H1 (cell line): Measurements from ENCODE around the gene CGNL1. TPM values are rescaled to one million over a fixed set of nuclear protein-coding genes. Genes with fewer than 3 reads are reported as not detected.

Experiments used
- ASH2L ChIP-seq: fragments of 200-600, 300-600 bp; sonication (generic); IDR thresholded peaks from one replicate; pipeline ENCODE4 v1.7.1; 2017; ENCODE audit warnings: low read length
- EP300 ChIP-seq, 2 experiments: IDR thresholded peaks; 1 replicate in 1 of 2; 2 replicates in 1 of 2; pipeline ENCODE4 v1.6.1; 2011 to 2012; ENCODE audit warnings: low read depth in 2 of 2, low read length in 2 of 2, mild to moderate bottlenecking in 2 of 2, borderline replicate concordance in 1 of 2, inconsistent platforms in 1 of 2, moderate library complexity in 1 of 2
- JUN ChIP-seq: IDR thresholded peaks from 2 replicates; pipeline ENCODE4 v1.6.1; 2011; ENCODE audit warnings: low read depth, mild to moderate bottlenecking, improper control_type of control experiment, low read length
- JUND ChIP-seq: IDR thresholded peaks from 2 replicates; pipeline ENCODE4 v1.6.1; 2011; ENCODE audit warnings: mild to moderate bottlenecking, improper control_type of control experiment, low read length
- RBBP5 ChIP-seq: IDR thresholded peaks from 2 replicates; pipeline ENCODE4 v1.7.1; 2012; ENCODE audit warnings: low read depth, mild to moderate bottlenecking, inconsistent platforms, low read length, moderate library complexity, borderline replicate concordance
- SRF ChIP-seq: IDR thresholded peaks from 2 replicates; pipeline ENCODE4 v1.6.1; 2011; ENCODE audit warnings: mild to moderate bottlenecking, low read depth, low read length, moderate library complexity
- polyA plus RNA-seq, 7 experiments: library from polyadenylated mRNA; depleted of rRNA in 3 of 7; stranded (reverse) in 5 of 7; unstranded in 2 of 7; fragments of >200 nt in 5 of 7; fragments of 200-250 nt in 2 of 7; gene quantifications; 1 replicate in 5 of 7; 2 replicates in 1 of 7; 4 replicates in 1 of 7; pipeline versions ENCODE4 v1.2.1 to v1.2.3, GENCODE V29; 2011 to 2013; ENCODE audit warnings: missing spikeins in 2 of 7, mixed read lengths in 2 of 7
- total RNA-seq: library from RNA; stranded (reverse); fragmentation: NEBNext Ultra II Directional; extraction: Animal tissue kit (Norgen Biotek cat#: 25700); gene quantifications from 2 replicates; pipeline ENCODE4 v1.2.1, GENCODE V29; 2021
- TF ChIP-seq, protein P1 (sequence below): IDR thresholded peaks from 2 replicates; pipeline ENCODE4 v1.6.1; 2011; ENCODE audit warnings: low read depth, mild to moderate bottlenecking, low read length; ENCODE audit not compliant: insufficient read depth

CGNL1 gene
- total and polyA plus RNA-seq, 2 of the 8 experiments (the other 6 are each of a cell fraction or from before 2014, with no cell fraction given): 21.8 to 75.6 TPM

DNA sequence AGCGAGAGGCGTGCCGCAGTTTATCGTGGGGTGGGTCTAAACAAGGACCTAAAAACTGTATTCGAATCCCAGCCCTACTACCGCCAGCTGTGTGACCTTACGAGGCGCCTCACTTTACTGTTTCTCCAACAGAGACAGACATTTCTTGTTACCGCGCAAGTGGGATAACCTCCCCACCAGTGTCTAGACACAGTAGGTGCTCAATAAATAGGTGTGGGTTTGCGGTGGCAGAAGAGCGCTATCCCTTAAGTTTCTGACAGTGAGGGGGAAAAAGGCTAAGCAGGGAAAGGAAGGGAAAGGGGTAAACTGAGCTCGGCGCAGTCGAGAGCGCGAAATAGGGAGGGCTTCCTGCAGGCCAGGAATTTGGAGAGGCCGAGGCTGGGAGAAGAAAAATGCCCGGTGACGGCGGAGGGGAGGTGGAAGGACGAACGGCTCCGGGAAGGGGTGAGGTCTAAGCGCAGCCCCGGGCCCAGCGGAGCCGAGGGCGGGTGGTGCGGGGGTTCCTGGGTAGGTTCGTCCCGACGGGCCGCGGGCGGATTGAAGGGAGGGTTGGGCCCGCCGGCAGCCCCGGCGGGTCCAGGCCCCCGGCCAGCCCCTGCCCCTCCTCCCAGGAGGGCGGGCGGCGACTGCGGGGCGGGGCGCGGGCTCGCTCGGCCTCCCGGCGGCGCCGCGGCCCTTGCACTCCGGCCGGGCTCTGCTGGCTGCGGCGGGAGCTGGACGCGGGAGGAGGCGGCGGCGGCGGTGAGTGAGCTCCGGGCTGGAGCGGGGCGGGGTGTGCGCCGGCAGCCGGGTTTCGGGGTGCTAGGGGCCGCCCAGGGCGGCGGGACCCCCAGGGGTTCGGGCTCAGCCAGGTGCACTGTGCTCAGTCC, at the start of gene CGNL1 (continued):
- TF ChIP-seq, protein P1, sequence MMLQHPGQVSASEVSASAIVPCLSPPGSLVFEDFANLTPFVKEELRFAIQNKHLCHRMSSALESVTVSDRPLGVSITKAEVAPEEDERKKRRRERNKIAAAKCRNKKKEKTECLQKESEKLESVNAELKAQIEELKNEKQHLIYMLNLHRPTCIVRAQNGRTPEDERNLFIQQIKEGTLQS: no peak
- TF ChIP-seq JUND (no peak), RBBP5 (peak; percentile 89; the same call in 1 of the 2 replicates), EP300 (IDR thresholded peaks at IDR 0.05; ENCODE audit: borderline replicate concordance in 1 of 2, low read depth in 2 of 2, low read length in 2 of 2) (no peak), ASH2L (peak; percentile 61), SRF (no peak), JUN (no peak)
